Measurements from ENCODE around the gene HSPA8. TPM values are rescaled to one million over a fixed set of nuclear protein-coding genes. Genes with fewer than 3 reads are reported as not detected.
"Not testable (repeated sequence)": the region's sequence is repeated elsewhere in the genome, so short reads cannot be mapped to it uniquely, and the experiment has no call there.

Gene HSPA8
- total and polyA plus RNA-seq, 10 donors = 110 to 1,026 (median 639) TPM

- Histone ChIP-seq H3K27ac (peak overlapping the region in 7 of 8 donors; percentile 9 to 100 (median 100)), H3K27me3 (replicated peaks in 1 of 7) (no peaks in the 10 kb centered on the region), H3K9me3 (no peaks in the 10 kb centered on the region), H3K36me3 (peaks cover 4 to 65% (median 56%) of the 10 kb centered on the region in 6 donors), H3K4me1 (peaks cover 64 to 83% (median 80%) of the 10 kb centered on the region in 6 donors), H3K4me3 (peak overlapping the region; percentile 66 to 100 (median 96))
- 1 to 4% (median 2%) methylated on average over 8 of the region's 8 CpGs for WGBS, 5 donors
- TF ChIP-seq POLR2AphosphoS5 (IDR thresholded peaks at IDR 0.05) (no peak), POLR2A (IDR thresholded peaks at IDR 0.05) (no peak), CTCF (IDR thresholded peaks at IDR 0.05 in 8 of 11, conservative IDR thresholded peaks at IDR 0.05 in 3 of 11) (no peak)
- intact Hi-C loops (cut with DNase I; ENCODE audit: low total_unique reads) = no loop called here
- DNase-seq = no peak
Measured at GRCh38 chr11:123060277-123061000, 1.5 kb downstream of the HSPA8 start.

GRCh38 chr11:123059041-123059920 is 2.7 kb downstream of the HSPA8 start:
- peak overlapping the region; percentile 66 to 100 (median 96) for H3K4me3 ChIP-seq
- intact Hi-C loops (cut with DNase I; ENCODE audit: low total_unique reads) = loop anchor here (10.0 kb wide), 1 partner anchor 194 kb away; no protein-coding TSS in a partner anchor
- H3K4me1 ChIP-seq = peaks cover 67 to 83% (median 80%) of the 10 kb centered on the region in 6 donors
- H3K9me3 ChIP-seq; H3K27me3 ChIP-seq (replicated peaks in 1 of 7); DNase-seq: not testable (repeated sequence)
- 36 to 48% (median 44%) methylated on average over 18 of the region's 18 CpGs for WGBS, 5 donors
- H3K27ac ChIP-seq = peak overlapping the region in 7 of 8 donors; percentile 9 to 100 (median 100)
- peaks cover 4 to 69% (median 65%) of the 10 kb centered on the region in 6 donors for H3K36me3 ChIP-seq

- no peak for TF ChIP-seq POLR2A (IDR thresholded peaks at IDR 0.05)
- TF ChIP-seq CTCF (IDR thresholded peaks at IDR 0.05 in 8 of 11, conservative IDR thresholded peaks at IDR 0.05 in 3 of 11) = no peak
- no peak for TF ChIP-seq POLR2AphosphoS5 (IDR thresholded peaks at IDR 0.05)
- intact Hi-C loops (cut with DNase I; ENCODE audit: low total_unique reads) = loop anchor here (10.0 kb wide), 1 partner anchor 193 kb away; no protein-coding TSS in a partner anchor
- Histone ChIP-seq H3K4me3 (peak overlapping the region in 5 of 8 donors; percentile 4 to 100 (median 91)), H3K9me3 (no peaks in the 10 kb centered on the region), H3K36me3 (peaks cover 4 to 83% (median 77%) of the 10 kb centered on the region in 6 donors), H3K27me3 (replicated peaks in 1 of 7) (no peaks in the 10 kb centered on the region), H3K4me1 (peaks cover 65 to 82% (median 76%) of the 10 kb centered on the region in 6 donors), H3K27ac (peak overlapping the region in 6 of 8 donors; percentile 19 to 100 (median 100))
- WGBS, 5 donors = 61 to 72% (median 71%) methylated on average over 5 of the region's 5 CpGs
- no peak for DNase-seq
Measured at GRCh38 chr11:123057661-123058305, 4.2 kb downstream of the HSPA8 start.

GRCh38 chr11:123056835-123057491 is 5.0 kb downstream of the HSPA8 start:
- H3K36me3 ChIP-seq = peaks cover 4 to 90% (median 79%) of the 10 kb centered on the region in 6 donors
- H3K4me3 ChIP-seq = peak overlapping the region in 2 of 8 donors; percentile 1 to 99
- intact Hi-C loops (cut with DNase I; ENCODE audit: low total_unique reads) = loop anchor here (10.0 kb wide), 1 partner anchor 192 kb away; no protein-coding TSS in a partner anchor
- peaks cover 65 to 82% (median 76%) of the 10 kb centered on the region in 6 donors for H3K4me1 ChIP-seq
- no peaks in the 10 kb centered on the region for H3K9me3 ChIP-seq
- 55 to 69% (median 64%) methylated on average over 3 of the region's 3 CpGs for WGBS, 5 donors
- peak overlapping the region in 4 of 8 donors; percentile 43 to 100 (median 100) for H3K27ac ChIP-seq
- TF ChIP-seq POLR2AphosphoS5 (IDR thresholded peaks at IDR 0.05) = no peak
- TF ChIP-seq POLR2A (IDR thresholded peaks at IDR 0.05) = no peak
- TF ChIP-seq CTCF (IDR thresholded peaks at IDR 0.05 in 8 of 11, conservative IDR thresholded peaks at IDR 0.05 in 3 of 11) = no peak
- no peak for DNase-seq
- no peaks in the 10 kb centered on the region for H3K27me3 ChIP-seq (replicated peaks in 1 of 7)
